GM12891 (cell line): ENCODE measurements around the gene TFR2.
A peak's percentile ranks its signal among the peaks of the same experiment; 100 is the strongest.

Experiments used
- DNase-seq: peaks from one replicate; pipeline ENCODE4 v3.0.0; 2011; ENCODE audit warnings: low spot score; ENCODE audit not compliant: insufficient read length
- FAIRE-seq: peaks from 2 replicates; lab custom pipeline; 2011; peaks lifted over from hg19 to GRCh38; lab: Jason Lieb, UNC
- PAX5 ChIP-seq: IDR thresholded peaks from 2 replicates; pipeline ENCODE4 v1.6.1; 2011; ENCODE audit warnings: low read length, moderate library complexity, mild to moderate bottlenecking; ENCODE audit not compliant: insufficient read depth, severe bottlenecking
- POLR2A ChIP-seq: IDR thresholded peaks from 2 replicates; pipeline ENCODE4 v1.6.1; 2011; ENCODE audit warnings: low read depth, low read length, control low read depth
- POLR2AphosphoS5 ChIP-seq: IDR thresholded peaks from 2 replicates; pipeline ENCODE4 v1.6.1; 2011; ENCODE audit warnings: low read depth, low read length, control low read depth
- POU2F2 ChIP-seq: IDR thresholded peaks from 2 replicates; pipeline ENCODE4 v1.6.1; 2011; ENCODE audit warnings: low read depth, mild to moderate bottlenecking, control low read depth, low read length, moderate library complexity
- SPI1 ChIP-seq: IDR thresholded peaks from 2 replicates; pipeline ENCODE4 v1.6.1; 2011; ENCODE audit warnings: low read depth, low read length, control low read depth
- TAF1 ChIP-seq: IDR thresholded peaks from 2 replicates; pipeline ENCODE4 v1.6.1; 2011; ENCODE audit warnings: low read depth, low read length, control low read depth

Gene TFR2

DNA sequence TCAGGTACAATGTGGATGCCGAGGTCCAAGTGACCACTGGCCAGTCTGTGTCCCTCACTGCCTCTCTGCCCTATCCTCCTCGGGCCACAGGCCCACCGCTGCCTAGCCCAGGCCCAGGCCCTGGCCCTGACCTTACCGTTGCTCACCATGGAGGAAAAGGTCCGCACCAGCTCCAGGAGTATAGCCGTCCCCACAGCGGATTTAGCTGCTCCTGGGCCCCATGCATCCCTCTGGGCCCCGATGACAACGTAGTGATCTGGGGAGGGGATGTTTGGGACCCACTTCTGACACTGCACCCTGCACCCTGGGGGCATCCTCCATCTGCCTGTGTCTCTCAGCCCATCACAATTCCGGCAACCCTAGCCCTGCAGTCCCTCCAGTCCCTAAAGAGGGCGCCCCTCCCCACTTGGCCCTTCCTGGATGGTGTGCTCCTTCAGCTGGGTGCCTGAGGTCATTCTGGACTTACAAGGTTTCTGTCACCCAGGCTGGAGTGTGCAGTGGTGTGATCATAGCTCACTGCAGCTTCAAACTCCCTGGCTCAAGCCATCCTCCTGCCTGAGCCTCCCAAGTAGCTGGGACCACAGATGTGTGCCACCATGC lies 12.1 kb downstream of the TFR2 start:
- DNase-seq: no peak
- no peak for FAIRE-seq
- TF ChIP-seq SPI1 (no peak), POLR2A (no peak), POLR2AphosphoS5 (no peak), POU2F2 (no peak), TAF1 (no peak), PAX5 (no peak)

DNA sequence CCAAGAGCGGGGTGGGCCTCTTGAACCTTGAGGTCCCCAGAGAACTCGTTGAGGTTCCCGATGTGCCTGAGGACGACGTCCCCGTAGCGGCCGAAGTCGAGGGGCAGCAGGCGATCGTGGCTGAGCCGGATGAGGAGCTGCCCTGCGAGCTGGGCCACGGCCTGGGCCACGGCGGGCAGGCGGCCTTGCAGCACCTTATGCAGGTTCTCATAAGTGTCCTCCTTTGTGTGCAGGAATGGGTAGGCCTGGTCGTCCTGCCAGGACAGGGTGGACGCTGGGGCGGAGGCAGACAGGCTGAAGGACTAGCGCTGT lies 14.2 kb downstream of the TFR2 start:
- DNase-seq (no peak), FAIRE-seq (no peak)
- TF ChIP-seq POU2F2 (no peak), POLR2A (no peak), PAX5 (no peak), TAF1 (no peak), SPI1 (no peak), POLR2AphosphoS5 (no peak)

DNA sequence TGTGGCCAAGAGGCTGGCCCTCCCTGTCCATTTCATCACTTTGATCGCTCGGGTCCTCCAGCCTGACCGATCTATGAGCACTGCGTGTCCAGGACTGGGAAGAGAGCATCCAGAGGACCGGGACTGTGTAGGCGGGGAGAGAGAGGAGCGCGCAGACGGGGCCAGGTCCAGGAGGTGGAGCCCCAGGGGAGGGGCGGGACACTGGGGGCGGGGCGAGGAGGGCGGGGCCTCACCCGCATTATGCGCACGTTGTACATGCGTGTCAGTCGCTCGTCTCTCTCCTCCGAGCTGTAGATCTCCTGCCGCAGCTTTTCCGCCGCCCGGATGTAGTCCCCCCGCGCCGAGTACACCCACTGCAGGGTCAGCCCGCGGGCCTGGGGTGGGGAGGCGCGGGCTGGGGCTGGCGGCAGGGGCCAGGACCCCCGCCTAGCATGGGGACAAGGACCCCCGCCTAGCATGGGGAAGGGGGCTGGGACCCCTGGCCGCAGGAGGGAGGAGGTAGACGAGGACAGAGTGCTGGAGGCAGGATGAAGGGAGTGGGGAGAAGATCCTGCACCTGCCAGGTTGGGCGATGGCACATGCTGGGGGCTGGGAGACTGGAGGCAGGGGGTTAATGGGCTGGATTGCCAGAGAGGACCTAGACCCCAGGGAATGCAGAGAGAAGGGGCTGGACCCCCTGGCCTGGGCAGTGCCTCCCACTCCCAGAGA lies 14.7 kb downstream of the TFR2 start:
- FAIRE-seq: peak; percentile 91
- DNase-seq: peak; percentile 97
- TF ChIP-seq PAX5 (no peak), TAF1 (peak; percentile 59; the same call in 1 of the 2 replicates)

DNA sequence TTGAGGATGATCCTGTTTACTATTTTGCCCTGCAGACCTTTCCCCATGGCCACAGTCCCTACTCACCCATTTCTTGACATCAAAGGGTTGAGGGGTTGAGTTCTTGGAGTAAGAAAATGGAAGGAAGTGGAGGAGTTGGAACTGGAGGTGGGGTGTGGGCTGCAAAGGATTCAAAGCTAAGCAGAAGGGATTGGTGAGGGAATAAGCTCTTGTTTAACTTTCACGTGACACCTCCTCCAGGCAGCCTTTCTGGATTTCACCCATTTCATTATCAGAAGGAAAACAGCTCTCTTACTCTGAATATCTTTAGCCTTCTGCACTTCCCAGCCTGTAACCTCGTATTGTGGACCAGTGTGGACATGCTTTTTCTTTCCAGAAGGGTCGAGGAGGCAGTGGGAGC lies 15.3 kb downstream of the TFR2 start:
- TF ChIP-seq POLR2A (no peak), POLR2AphosphoS5 (no peak), SPI1 (no peak), POU2F2 (no peak), PAX5 (no peak), TAF1 (no peak)
- no peak for FAIRE-seq
- DNase-seq: no peak

DNA sequence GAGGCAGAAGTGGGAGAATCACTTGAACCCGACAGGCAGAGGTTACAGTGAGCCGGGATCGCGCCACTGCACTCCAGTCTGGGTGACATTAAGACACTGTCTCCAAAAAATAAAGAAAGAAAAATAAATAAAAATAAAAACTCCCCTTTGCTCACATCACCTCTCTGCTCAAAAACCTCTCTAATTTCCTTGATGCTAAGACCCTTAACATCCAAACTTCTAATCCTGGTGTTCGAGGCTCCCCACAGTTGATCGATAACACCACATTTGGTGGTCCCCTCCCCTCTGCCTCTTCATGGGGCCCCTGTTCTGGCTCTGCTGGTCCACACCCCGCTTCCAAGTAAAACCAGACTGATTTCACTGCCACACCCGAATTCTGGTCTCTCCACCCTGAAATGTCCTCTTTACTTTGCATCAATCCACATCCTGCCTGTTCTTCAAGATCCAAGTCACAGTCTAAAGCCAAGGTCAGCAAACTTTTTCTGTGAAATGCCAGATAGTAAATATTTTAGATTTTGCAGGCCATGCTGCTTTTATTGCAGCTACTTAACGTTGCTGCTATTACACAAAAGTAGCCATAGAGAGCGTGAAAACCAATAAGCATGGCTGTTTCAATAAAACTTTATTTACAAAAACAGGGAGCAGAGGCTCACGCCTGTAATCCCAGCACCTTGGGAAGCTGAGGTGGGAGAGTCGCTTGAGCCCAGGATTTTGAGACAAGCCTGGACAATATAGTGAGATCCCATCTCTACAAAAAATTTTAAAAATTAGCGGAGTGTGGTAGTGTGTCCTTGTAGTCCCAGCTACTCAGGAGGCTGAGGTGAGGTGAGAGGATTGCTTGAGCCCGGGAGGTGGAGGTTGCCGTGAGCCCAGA lies 17.2 kb downstream of the TFR2 start:
- DNase-seq: no peak
- no peak for FAIRE-seq
- TF ChIP-seq TAF1 (no peak), POLR2AphosphoS5 (no peak), POLR2A (no peak), POU2F2 (no peak), SPI1 (no peak), PAX5 (no peak)

DNA sequence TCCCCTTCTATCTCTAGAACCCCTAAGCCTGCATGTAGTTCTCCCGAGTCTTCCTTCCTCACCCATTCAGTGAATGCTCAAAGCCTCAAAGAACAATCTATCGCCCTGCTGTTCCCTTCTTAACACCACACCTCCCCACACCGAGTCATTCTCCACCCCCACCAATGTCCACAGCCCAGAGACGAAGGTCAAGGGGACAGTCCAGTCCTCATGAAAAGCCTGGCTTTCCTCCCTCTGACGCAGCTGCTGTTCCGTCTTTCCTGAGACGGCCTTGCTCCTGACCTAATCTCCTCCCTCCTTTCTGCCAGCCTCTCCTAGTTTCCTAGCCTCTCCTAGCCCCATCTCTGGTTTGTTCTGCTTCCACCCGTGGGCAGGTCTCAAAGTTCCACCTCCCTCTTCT lies 19.8 kb downstream of the TFR2 start:
- TF ChIP-seq POLR2AphosphoS5 (no peak), POU2F2 (no peak), SPI1 (no peak), TAF1 (no peak), POLR2A (no peak), PAX5 (no peak)
- FAIRE-seq (no peak), DNase-seq (no peak)

DNA sequence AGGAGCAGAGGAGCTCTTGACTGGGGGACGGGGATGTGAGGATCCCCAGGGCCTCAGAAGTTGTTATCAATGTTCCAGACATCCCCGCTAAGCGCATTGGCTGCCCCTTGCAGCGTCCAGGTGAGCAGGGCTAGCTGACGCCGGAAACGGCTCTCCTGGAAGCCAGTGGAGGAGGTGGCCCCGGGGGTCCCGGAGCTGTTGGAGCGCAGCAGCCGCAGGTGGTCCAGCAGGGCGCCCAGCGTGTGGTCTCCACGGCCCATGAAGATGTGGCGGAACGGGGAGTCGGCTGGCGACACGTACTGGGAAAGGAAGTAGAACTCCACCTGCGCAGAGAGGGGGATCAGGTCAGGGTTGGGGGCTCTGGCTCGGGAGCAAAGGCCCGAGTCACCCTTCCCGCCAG lies 20.5 kb downstream of the TFR2 start:
- no peak for FAIRE-seq
- DNase-seq: no peak
- TF ChIP-seq POLR2AphosphoS5: no peak
- no peak for TF ChIP-seq POLR2A
- no peak for TF ChIP-seq POU2F2
- TF ChIP-seq TAF1: no peak
- no peak for TF ChIP-seq PAX5
- no peak for TF ChIP-seq SPI1

DNA sequence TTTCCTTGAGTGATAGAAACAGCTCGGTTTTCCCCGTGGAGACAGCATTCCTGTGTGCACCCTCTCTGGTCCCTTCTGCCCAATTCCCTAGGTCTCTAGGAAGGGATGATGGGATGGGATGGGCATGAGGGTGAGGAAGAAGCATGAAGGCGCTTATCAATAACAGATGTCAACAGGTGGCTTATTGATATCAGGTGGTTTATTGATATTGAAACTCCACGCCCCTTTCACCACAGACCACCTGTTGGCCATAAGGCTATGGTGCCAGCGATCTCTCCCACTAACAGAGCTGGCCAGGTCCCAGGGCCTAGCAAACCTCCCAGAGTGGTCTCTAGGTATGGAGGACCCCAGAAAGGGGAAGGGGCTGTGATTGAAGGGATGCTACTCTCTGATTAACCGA lies 21.1 kb downstream of the TFR2 start:
- no peak for DNase-seq
- TF ChIP-seq PAX5 (no peak), POLR2AphosphoS5 (no peak), POU2F2 (no peak), TAF1 (no peak), SPI1 (no peak), POLR2A (no peak)
- FAIRE-seq: no peak

DNA sequence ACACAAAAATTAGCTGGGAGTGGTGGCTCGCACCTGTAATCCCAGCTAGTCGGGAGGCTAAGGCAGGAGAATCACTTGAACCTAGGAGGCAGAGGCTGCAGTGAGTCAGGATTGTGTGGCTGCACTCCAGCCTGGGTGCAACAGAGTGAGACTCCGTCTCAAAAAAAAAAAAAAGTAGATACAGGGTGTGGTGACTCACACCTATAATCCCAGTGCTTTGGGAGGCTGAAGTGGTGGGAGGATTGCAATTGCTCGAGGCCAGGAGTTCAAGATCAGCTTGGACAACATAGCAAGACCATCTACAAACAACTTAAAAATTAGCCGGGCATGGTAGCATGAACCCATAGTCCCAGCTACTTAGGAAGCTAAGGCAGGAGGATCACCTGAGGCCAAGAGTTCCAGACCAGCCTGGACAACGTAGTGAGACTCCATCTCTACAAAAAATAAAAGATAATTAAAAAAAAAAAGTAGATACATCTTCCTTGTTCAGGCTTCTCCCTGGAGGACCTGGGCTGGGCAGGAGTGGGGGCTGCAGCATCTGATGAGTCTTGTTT lies 27.0 kb downstream of the TFR2 start:
- no peak for DNase-seq
- TF ChIP-seq SPI1 (no peak), POU2F2 (no peak), PAX5 (no peak), POLR2A (no peak), TAF1 (no peak), POLR2AphosphoS5 (no peak)
- no peak for FAIRE-seq
